GM13977 (cell line): ENCODE results near the gene TKTL2.

Experiments
- DNase-seq: peaks from one replicate; pipeline ENCODE4 v3.0.0; 2012; ENCODE audit warnings: low spot score
- in situ Hi-C: fragments of 300-500 bp; cut with MboI; formaldehyde crosslinking; loops from one replicate; pipeline ENCODE4 v1.12.0; 2022; ENCODE audit warnings: low sequenced_read_pairs, low pct_unique_long_range_greater_than_20kb, mixed read lengths, inconsistent platforms; ENCODE audit not compliant: unreplicated experiment
- TF ChIP-seq, protein P1 (sequence below): IDR thresholded peaks from 2 replicates; pipeline ENCODE4 v1.5.1; 2012; ENCODE audit warnings: mild to moderate bottlenecking, control low read depth; ENCODE audit not compliant: insufficient read depth; ENCODE audit errors: extremely low read depth, missing control alignments

Gene TKTL2, protein sequence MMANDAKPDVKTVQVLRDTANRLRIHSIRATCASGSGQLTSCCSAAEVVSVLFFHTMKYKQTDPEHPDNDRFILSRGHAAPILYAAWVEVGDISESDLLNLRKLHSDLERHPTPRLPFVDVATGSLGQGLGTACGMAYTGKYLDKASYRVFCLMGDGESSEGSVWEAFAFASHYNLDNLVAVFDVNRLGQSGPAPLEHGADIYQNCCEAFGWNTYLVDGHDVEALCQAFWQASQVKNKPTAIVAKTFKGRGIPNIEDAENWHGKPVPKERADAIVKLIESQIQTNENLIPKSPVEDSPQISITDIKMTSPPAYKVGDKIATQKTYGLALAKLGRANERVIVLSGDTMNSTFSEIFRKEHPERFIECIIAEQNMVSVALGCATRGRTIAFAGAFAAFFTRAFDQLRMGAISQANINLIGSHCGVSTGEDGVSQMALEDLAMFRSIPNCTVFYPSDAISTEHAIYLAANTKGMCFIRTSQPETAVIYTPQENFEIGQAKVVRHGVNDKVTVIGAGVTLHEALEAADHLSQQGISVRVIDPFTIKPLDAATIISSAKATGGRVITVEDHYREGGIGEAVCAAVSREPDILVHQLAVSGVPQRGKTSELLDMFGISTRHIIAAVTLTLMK

DNA sequence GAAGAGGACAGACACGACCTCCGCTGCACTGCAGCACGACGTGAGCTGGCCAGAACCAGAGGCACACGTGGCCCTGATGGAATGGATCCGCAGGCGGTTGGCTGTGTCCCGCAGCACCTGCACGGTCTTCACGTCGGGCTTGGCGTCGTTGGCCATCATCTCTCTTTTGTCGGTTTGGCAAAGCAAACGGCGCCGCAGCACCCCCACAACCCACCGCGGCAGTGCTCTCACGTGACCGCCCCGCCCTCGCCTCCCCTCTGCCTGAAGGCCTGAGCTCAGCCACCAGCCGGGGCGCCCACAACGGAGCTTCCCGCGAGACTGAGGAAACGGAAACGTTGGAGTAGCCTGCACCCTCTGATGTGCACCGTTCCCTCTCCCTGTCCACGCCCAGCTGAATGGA lies at the start of gene TKTL2:
TSS of gene TKTL2 (minus strand) at position 179 of the 400 bp plus-strand sequence. CDS start at position 159, 20 bp downstream.
- in situ Hi-C loops: no loop called here
- TF ChIP-seq, protein P1, sequence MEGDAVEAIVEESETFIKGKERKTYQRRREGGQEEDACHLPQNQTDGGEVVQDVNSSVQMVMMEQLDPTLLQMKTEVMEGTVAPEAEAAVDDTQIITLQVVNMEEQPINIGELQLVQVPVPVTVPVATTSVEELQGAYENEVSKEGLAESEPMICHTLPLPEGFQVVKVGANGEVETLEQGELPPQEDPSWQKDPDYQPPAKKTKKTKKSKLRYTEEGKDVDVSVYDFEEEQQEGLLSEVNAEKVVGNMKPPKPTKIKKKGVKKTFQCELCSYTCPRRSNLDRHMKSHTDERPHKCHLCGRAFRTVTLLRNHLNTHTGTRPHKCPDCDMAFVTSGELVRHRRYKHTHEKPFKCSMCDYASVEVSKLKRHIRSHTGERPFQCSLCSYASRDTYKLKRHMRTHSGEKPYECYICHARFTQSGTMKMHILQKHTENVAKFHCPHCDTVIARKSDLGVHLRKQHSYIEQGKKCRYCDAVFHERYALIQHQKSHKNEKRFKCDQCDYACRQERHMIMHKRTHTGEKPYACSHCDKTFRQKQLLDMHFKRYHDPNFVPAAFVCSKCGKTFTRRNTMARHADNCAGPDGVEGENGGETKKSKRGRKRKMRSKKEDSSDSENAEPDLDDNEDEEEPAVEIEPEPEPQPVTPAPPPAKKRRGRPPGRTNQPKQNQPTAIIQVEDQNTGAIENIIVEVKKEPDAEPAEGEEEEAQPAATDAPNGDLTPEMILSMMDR: no peak
- DNase-seq: no peak

DNA sequence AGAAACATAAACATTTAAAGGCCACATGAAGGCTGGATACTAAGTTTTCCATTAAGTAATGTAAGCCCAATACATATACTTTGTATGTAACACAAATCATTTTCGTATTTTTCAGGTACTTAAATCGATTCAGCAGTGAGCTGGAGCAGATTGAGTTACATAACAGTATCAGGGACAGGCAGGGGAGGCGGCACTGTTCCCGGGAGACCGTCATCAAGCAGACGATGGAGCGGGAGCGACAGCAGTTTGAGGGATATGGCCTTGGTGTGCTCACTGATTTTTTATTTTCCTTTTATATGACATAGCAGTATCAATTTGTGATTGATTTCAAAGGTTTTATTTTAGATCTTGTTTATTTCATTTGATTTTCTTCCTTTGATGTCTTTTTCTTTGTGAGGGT lies 41.6 kb upstream of the TKTL2 start:
- in situ Hi-C loops: no loop called here
- TF ChIP-seq, protein P1: no peak
- no peak for DNase-seq

DNA sequence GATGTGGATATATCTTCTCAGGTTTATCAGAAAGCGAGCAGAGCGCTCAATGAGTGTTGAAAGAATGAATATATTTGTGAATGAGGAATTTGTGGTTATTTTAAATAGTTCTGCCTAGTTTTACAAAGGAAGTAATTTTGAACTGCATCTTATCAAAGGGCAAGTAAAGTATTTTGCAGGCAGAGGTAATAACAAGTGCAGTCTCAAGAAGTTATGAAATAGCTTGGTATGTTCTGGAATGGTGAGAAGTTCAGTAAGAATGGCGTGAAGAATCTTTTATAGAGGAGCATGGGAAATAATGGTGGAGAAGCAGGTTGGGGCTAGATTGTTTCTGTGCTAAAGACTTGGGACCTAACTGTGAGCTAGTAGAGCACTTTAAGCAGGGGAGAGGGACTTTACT lies 31.8 kb upstream of the TKTL2 start:
- in situ Hi-C loops: no loop called here
- no peak for DNase-seq
- TF ChIP-seq, protein P1: no peak

DNA sequence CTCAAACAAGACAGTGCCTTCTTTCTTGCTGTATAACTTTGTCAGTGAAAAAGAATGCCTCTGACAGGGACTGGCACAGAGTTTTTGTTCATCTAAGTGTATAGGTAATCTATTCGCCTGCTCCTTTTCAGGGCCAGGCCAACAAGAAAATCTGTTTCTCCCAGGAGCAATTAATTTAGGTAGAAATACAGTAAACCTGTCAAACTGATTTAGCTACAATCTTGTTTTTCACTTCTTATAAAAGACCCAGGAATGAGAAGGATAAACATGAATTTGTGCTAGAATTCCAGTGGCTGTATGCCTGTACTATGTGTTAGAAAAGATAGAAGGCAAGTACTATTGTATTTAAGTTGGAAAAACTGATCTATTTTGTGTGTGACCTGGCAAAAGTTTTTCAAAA lies 27.0 kb upstream of the TKTL2 start:
- DNase-seq: no peak
- in situ Hi-C loops: no loop called here
- TF ChIP-seq, protein P1: no peak

DNA sequence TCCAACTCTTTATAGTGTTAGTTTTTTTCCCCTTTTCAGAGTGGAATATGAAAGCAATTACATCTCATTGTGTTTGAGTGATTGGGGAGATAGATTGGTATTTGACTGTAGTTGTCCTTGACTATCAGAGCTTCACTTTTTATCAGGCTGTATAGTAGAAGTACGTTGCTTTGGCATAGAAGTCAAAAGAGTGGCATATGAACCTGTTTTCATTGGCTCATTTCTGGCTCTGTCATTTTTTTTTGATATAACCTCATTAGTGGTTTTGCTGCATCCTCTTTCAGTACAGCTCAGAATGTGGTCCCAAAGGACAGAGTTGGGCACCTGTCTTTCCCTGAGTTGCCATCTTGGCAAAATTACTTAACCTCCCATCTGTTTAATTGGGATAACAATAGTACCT lies 22.3 kb upstream of the TKTL2 start:
- DNase-seq: peak; percentile 33
- TF ChIP-seq, protein P1: no peak
- in situ Hi-C loops: loop anchor here (25.0 kb wide), 1 partner anchor 384 kb away; no protein-coding TSS in a partner anchor

DNA sequence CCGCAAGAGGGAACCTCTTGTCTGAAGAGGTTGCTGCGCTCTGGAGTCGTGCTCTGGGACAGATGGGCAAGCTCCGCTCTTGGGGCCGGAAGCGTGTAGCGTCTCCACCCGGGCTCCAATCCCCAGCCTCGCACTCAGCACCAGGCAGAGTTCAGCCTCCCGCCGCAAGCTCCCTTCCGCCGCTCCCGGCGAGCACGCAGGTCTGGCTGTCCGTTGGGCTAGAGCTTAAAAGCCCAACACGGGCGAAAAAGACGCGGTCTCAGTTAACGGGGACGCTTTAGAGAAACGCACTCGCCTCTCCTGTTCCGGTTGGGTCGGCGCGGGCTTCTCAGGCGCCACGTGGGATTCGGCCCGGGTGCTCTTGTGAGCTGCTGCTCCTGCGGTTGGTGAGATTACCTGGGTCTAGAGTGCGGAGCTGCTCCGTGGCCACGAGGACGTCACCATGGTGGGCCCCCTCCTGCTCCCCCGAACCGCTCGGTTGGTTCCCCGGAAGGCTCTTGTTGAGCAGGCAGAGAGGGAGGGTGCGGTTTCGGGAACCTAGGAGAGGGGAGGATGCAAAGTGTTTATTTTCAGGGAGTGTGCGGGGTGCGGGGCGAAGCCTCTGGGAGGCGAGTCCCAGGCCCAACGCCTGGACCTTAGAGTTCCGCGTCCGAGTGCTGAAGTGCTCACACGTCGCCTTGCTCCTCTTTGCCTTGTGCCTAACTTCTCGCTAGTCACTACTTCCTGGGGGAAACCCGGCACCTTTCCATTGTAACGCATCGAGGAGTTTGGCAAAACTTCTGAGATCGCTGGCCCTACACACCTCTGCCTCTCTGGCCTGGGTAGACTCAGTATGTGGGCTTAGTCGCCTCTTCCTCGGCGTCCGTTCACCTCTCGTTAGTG lies 21.0 kb upstream of the TKTL2 start, which contains the start of gene TMA16:
TSS of gene TMA16 (plus strand) at position 331 of the 882 bp plus-strand sequence. CDS start at position 443, 112 bp downstream.
- in situ Hi-C loops: loop anchor here (25.0 kb wide), 1 partner anchor 382 kb away; no protein-coding TSS in a partner anchor
- TF ChIP-seq, protein P1: no peak
- DNase-seq: peak; percentile 76
